ENCODE measurements around the gene LUZP2.

DNA sequence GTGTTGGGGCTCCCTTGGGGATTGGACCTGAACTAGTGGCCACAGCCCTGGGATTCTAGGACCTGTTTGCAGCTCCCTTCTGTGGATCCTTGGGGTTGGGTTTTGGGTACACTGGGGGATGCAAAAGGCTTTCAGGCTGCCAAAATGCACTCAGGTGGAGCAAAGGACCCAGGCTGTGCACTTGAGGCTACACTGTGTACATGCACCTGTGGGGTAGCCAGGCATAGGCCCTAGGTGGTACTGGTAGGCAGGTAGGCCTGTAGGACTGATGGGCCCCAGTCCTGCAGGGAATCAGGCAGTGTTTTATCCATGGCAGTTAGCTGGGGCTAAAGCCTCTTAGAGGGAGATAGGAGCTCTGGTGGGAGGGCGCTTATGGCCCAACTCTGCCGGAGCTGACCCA is 542.3 kb downstream of the LUZP2 start:
- TF ChIP-seq, protein P1, sequence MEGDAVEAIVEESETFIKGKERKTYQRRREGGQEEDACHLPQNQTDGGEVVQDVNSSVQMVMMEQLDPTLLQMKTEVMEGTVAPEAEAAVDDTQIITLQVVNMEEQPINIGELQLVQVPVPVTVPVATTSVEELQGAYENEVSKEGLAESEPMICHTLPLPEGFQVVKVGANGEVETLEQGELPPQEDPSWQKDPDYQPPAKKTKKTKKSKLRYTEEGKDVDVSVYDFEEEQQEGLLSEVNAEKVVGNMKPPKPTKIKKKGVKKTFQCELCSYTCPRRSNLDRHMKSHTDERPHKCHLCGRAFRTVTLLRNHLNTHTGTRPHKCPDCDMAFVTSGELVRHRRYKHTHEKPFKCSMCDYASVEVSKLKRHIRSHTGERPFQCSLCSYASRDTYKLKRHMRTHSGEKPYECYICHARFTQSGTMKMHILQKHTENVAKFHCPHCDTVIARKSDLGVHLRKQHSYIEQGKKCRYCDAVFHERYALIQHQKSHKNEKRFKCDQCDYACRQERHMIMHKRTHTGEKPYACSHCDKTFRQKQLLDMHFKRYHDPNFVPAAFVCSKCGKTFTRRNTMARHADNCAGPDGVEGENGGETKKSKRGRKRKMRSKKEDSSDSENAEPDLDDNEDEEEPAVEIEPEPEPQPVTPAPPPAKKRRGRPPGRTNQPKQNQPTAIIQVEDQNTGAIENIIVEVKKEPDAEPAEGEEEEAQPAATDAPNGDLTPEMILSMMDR (IDR thresholded peaks at IDR 0.05): no peak
- no peak for TF ChIP-seq POLR2AphosphoS5 (IDR thresholded peaks at IDR 0.05)
